IMR-90 (cell line): ENCODE data around the gene RBM28. TPM values are rescaled to one million over a fixed set of nuclear protein-coding genes. Genes with fewer than 3 reads are reported as not detected.

Experiments
- ATAC-seq: fragments of 200-7000 bp; cut with Tn5 transposase; 2 replicates; pipeline ENCODE4 v1.9.1; 2020; ENCODE audit warnings: low read depth, mild to moderate bottlenecking, moderate library complexity
- BruUV-seq: library from RNA; stranded (reverse); fragments of 400-500 nt; replicated peaks from 2 replicates; lab custom pipeline; 2021; lab: Mats Ljungman, UMichigan
- CTCF ChIA-PET: fragments of 300-600 bp; formaldehyde crosslinking; extraction: SDS; loops from one replicate; lab custom pipeline; 2021; ENCODE audit warnings: antibody characterized with exemption; lab: Yijun Ruan, JAX
- POLR2A ChIA-PET: fragments of 300-600 bp; sonication (Branson Sonifier 250); formaldehyde crosslinking; loops from one replicate; lab custom pipeline; 2022; ENCODE audit warnings: antibody characterized with exemption; ENCODE audit not compliant: unreplicated experiment; lab: Charles Lee
- DNase-seq: peaks from one replicate; pipeline ENCODE4 v3.0.0; 2013
- H2AFZ ChIP-seq: replicated peaks from 2 replicates; pipeline ENCODE3; 2013; ENCODE audit warnings: low read length, mild to moderate bottlenecking; ENCODE audit not compliant: poor library complexity
- H2AK5ac ChIP-seq: 2 replicates; pipeline ENCODE4 v1.6.1; 2013; ENCODE audit warnings: low read depth, low read length, inconsistent platforms
- H2AK9ac ChIP-seq: replicated peaks from 2 replicates; pipeline ENCODE3; 2013; ENCODE audit warnings: mild to moderate bottlenecking, low read depth, low read length, moderate library complexity; ENCODE audit not compliant: poor library complexity
- H2BK120ac ChIP-seq: 2 replicates; pipeline ENCODE4 v1.6.1; 2013; ENCODE audit warnings: low read depth, low read length, inconsistent platforms
- H2BK15ac ChIP-seq: 3 replicates; pipeline ENCODE4 v1.6.1; 2013; ENCODE audit warnings: low read depth, low read length, inconsistent platforms
- H2BK20ac ChIP-seq: 2 replicates; pipeline ENCODE4 v1.6.1; 2013; ENCODE audit warnings: low read depth, mild to moderate bottlenecking, inconsistent platforms, low read length, moderate library complexity
- H2BK5ac ChIP-seq: 2 replicates; pipeline ENCODE4 v1.6.1; 2013; ENCODE audit warnings: mild to moderate bottlenecking, low read depth, low read length, inconsistent platforms; ENCODE audit not compliant: poor library complexity, severe bottlenecking
- H3K14ac ChIP-seq: replicated peaks from 2 replicates; pipeline ENCODE4 v1.6.1; 2013; ENCODE audit warnings: low read depth, low read length, inconsistent platforms
- H3K18ac ChIP-seq: 2 replicates; pipeline ENCODE4 v1.6.1; 2013; ENCODE audit warnings: low read depth, low read length, control low read depth
- H3K23ac ChIP-seq: 2 replicates; pipeline ENCODE4 v1.6.1; 2013; ENCODE audit warnings: low read depth, low read length, inconsistent platforms
- H3K27ac ChIP-seq: 2 replicates; pipeline ENCODE4 v1.5.1; 2013; ENCODE audit warnings: mild to moderate bottlenecking, control low read depth, low read length; ENCODE audit not compliant: insufficient read depth
- H3K27me3 ChIP-seq: 2 replicates; pipeline ENCODE4 v1.6.1; 2013; ENCODE audit warnings: low read length; ENCODE audit not compliant: control insufficient read depth, insufficient read depth
- H3K36me3 ChIP-seq: 2 replicates; pipeline ENCODE4 v1.6.1; 2013; ENCODE audit warnings: low read length, mixed read lengths; ENCODE audit not compliant: control insufficient read depth, insufficient read depth
- H3K4ac ChIP-seq: 2 replicates; pipeline ENCODE4 v1.6.1; 2013; ENCODE audit warnings: low read depth, low read length, inconsistent platforms
- H3K4me1 ChIP-seq: 2 replicates; pipeline ENCODE4 v1.6.1; 2013; ENCODE audit warnings: low read length, mixed read lengths; ENCODE audit not compliant: control insufficient read depth, insufficient read depth
- H3K4me2 ChIP-seq: 2 replicates; pipeline ENCODE4 v1.6.1; 2013; ENCODE audit warnings: low read depth, mild to moderate bottlenecking, control low read depth, low read length, moderate library complexity
- H3K4me3 ChIP-seq: 2 replicates; pipeline ENCODE4 v1.5.1; 2013; ENCODE audit warnings: low read depth, mild to moderate bottlenecking, control low read depth, low read length, moderate library complexity; ENCODE audit not compliant: insufficient read depth
- H3K56ac ChIP-seq: 2 replicates; pipeline ENCODE4 v1.6.1; 2013; ENCODE audit warnings: low read length, inconsistent platforms; ENCODE audit not compliant: insufficient read depth; ENCODE audit errors: extremely low read depth
- H3K79me1 ChIP-seq, 2 experiments: 2 replicates each; pipeline ENCODE4 v1.6.1; 2013; ENCODE audit warnings: low read length in 2 of 2, inconsistent platforms in 1 of 2, low read depth in 1 of 2
- H3K9ac ChIP-seq: 2 replicates; pipeline ENCODE4 v1.6.1; 2013; ENCODE audit warnings: low read depth, low read length, control low read depth
- H3K9me1 ChIP-seq: 2 replicates; pipeline ENCODE4 v1.6.1; 2013; ENCODE audit warnings: low read length, inconsistent platforms; ENCODE audit not compliant: insufficient read depth
- H3K9me3 ChIP-seq: 2 replicates; pipeline ENCODE4 v1.6.1; 2013; ENCODE audit warnings: low read length; ENCODE audit not compliant: control insufficient read depth, insufficient read depth
- H4K20me1 ChIP-seq: 2 replicates; pipeline ENCODE4 v1.6.1; 2013; ENCODE audit warnings: low read length, inconsistent platforms; ENCODE audit not compliant: insufficient read depth
- H4K5ac ChIP-seq: 2 replicates; pipeline ENCODE4 v1.6.1; 2013; ENCODE audit warnings: mild to moderate bottlenecking, low read depth, low read length, control low read depth
- H4K8ac ChIP-seq, 2 experiments: 2 replicates each; pipeline ENCODE4 v1.6.1; 2013; ENCODE audit warnings: low read depth in 2 of 2, low read length in 2 of 2, control low read depth in 1 of 2, inconsistent platforms in 1 of 2
- H4K91ac ChIP-seq: 2 replicates; pipeline ENCODE4 v1.6.1; 2013; ENCODE audit warnings: low read depth, low read length, inconsistent platforms; ENCODE audit not compliant: insufficient read depth
- BHLHE40 ChIP-seq: fragments of 150-350 bp; IDR thresholded peaks from 2 replicates; pipeline ENCODE4 v1.6.1; 2016; ENCODE audit warnings: mild to moderate bottlenecking, low read depth, low read length
- WGBS, 2 experiments: methylation state at CpG; one replicate each; pipeline versions ENCODE4 v1.1.5 to v1.1.7; 2013; ENCODE audit warnings: missing lambda C conversion rate in 2 of 2; ENCODE audit not compliant: insufficient read length in 1 of 2; ENCODE audit errors: extremely low coverage in 2 of 2; 5-methylcytosine and 5-hydroxymethylcytosine counted together
- dilution Hi-C: fragments of 300-500 bp; cut with HindIII; formaldehyde crosslinking; loops from one replicate; pipeline ENCODE4 v1.14.3; 2018; ENCODE audit warnings: low sequenced_read_pairs; ENCODE audit not compliant: unreplicated experiment
- in situ Hi-C: fragments of 300-500 bp; cut with MboI; formaldehyde crosslinking; loops from 3 replicates; pipeline ENCODE4 v1.14.3; 2019; ENCODE audit warnings: low sequenced_read_pairs, inconsistent platforms, mixed read lengths
- intact Hi-C: fragments of 100-400 bp; cut with micrococcal nuclease; formaldehyde crosslinking; loops from 2 replicates; pipeline ENCODE4 v1.10.0; 2022
- polyA plus RNA-seq, 3 experiments: library from polyadenylated mRNA; depleted of rRNA; stranded (reverse); fragments of >200 nt; gene quantifications; 2 replicates each; pipeline ENCODE4 v1.2.3, GENCODE V29; 2012; ENCODE audit warnings: low replicate concordance in 1 of 3
- total RNA-seq: library from RNA; depleted of rRNA; stranded (reverse); fragments of >200 nt; gene quantifications from 2 replicates; pipeline ENCODE4 v1.2.3, GENCODE V29; 2012
- TF ChIP-seq, protein P1 (sequence below): fragments of 150-350 bp; IDR thresholded peaks from 2 replicates; pipeline ENCODE4 v1.6.1; 2016; ENCODE audit warnings: low read depth, mild to moderate bottlenecking, low read length, moderate library complexity, borderline replicate concordance
- TF ChIP-seq, protein P2 (sequence below): fragments of 150-350 bp; IDR thresholded peaks from 2 replicates; pipeline ENCODE4 v1.6.1; 2017; ENCODE audit warnings: mild to moderate bottlenecking, antibody characterized with exemption, low read length, low read depth

RBM28 gene
- total and polyA plus RNA-seq, 2 of the 4 experiments (the other 2 are of a cell fraction) = 12.4 to 20.4 TPM

- ChIA-PET POLR2A (no interaction called here), CTCF (no interaction called here)
- H2AK9ac ChIP-seq = no peak overlapping the region
- no peaks in the 10 kb centered on the region for H3K4me1 ChIP-seq
- DNase-seq (no peak), ATAC-seq (no peak)
- H3K4me2 ChIP-seq = no peak overlapping the region
- H3K9me1 ChIP-seq = no peaks in the 10 kb centered on the region
- intact Hi-C loops (no loop called here), in situ Hi-C loops (no loop called here), dilution Hi-C loops (no loop called here)
- no peak overlapping the region for H3K4me3 ChIP-seq
- no peaks in the 10 kb centered on the region for H3K9me3 ChIP-seq
- no peaks in the 10 kb centered on the region for H3K36me3 ChIP-seq
- no peak overlapping the region for H2BK5ac ChIP-seq
- peaks cover 89% of the 10 kb centered on the region for H3K27me3 ChIP-seq
- H3K56ac ChIP-seq = no peak overlapping the region
- no CpG with 5 or more reads among the region's 1 CpG for WGBS, 2 experiments
- H4K91ac ChIP-seq = no peak overlapping the region
- H3K18ac ChIP-seq = no peak overlapping the region
- H4K5ac ChIP-seq = no peak overlapping the region
- no peaks in the 10 kb centered on the region for H4K20me1 ChIP-seq
- H3K23ac ChIP-seq = no peak overlapping the region
- no peak overlapping the region for H2BK15ac ChIP-seq
- H3K4ac ChIP-seq = no peak overlapping the region
- no peak overlapping the region for H3K9ac ChIP-seq
- H2AK5ac ChIP-seq = no peak overlapping the region
- TF ChIP-seq BHLHE40 = no peak
- TF ChIP-seq, protein P1, sequence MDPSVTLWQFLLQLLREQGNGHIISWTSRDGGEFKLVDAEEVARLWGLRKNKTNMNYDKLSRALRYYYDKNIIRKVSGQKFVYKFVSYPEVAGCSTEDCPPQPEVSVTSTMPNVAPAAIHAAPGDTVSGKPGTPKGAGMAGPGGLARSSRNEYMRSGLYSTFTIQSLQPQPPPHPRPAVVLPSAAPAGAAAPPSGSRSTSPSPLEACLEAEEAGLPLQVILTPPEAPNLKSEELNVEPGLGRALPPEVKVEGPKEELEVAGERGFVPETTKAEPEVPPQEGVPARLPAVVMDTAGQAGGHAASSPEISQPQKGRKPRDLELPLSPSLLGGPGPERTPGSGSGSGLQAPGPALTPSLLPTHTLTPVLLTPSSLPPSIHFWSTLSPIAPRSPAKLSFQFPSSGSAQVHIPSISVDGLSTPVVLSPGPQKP = no peak
- TF ChIP-seq, protein P2, sequence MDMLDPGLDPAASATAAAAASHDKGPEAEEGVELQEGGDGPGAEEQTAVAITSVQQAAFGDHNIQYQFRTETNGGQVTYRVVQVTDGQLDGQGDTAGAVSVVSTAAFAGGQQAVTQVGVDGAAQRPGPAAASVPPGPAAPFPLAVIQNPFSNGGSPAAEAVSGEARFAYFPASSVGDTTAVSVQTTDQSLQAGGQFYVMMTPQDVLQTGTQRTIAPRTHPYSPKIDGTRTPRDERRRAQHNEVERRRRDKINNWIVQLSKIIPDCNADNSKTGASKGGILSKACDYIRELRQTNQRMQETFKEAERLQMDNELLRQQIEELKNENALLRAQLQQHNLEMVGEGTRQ = no peak
- no peaks in the 10 kb centered on the region for H3K79me1 ChIP-seq
- H3K14ac ChIP-seq = no peak overlapping the region
- no TSS peak for BruUV-seq
- no peak overlapping the region for H3K27ac ChIP-seq
- no peak overlapping the region for H4K8ac ChIP-seq
- no peak overlapping the region for H2BK20ac ChIP-seq
- peak overlapping the region; percentile 23 for H2AFZ ChIP-seq
- no peak overlapping the region for H2BK120ac ChIP-seq
Observed at GRCh38 chr7:128353610-128354009, 9.9 kb upstream of the RBM28 start.
